H1 (cell line): ENCODE results near the gene TP53BP1. TPM values are rescaled to one million over a fixed set of nuclear protein-coding genes. Genes with fewer than 3 reads are reported as not detected.

ENCODE experiments used
- CTCF ChIA-PET: fragments of 300-600 bp; sonication (Branson Sonifier 250); formaldehyde crosslinking; loops from one replicate; lab custom pipeline; 2021; ENCODE audit not compliant: partially characterized antibody; lab: Charles Lee
- POLR2A ChIA-PET: fragments of 300-600 bp; sonication (Branson Sonifier 250); formaldehyde crosslinking; loops from one replicate; lab custom pipeline; 2021; ENCODE audit warnings: inconsistent platforms; ENCODE audit not compliant: partially characterized antibody; lab: Charles Lee
- DNase-seq, 2 experiments: peaks; one replicate each; pipeline versions ENCODE4 v3.0.0 to v3.0.0-alpha.2; 2010 to 2022; ENCODE audit warnings: low spot score in 2 of 2, low read depth in 1 of 2, mixed read lengths in 1 of 2
- FAIRE-seq: peaks from 2 replicates; lab custom pipeline; 2011; peaks lifted over from hg19 to GRCh38; lab: Jason Lieb, UNC
- H2AFZ ChIP-seq: 2 replicates; pipeline ENCODE4 v1.8.1; 2012; ENCODE audit warnings: low read length, inconsistent platforms
- H2AK5ac ChIP-seq: 2 replicates; pipeline ENCODE4 v1.6.1; 2013; ENCODE audit warnings: low read depth, low read length
- H2BK120ac ChIP-seq: replicated peaks from 2 replicates; pipeline ENCODE3; 2013; ENCODE audit warnings: low read depth, low read length, inconsistent platforms
- H2BK12ac ChIP-seq: 2 replicates; pipeline ENCODE4 v1.6.1; 2013; ENCODE audit warnings: low read depth, low read length
- H2BK15ac ChIP-seq: 2 replicates; pipeline ENCODE4 v1.6.1; 2013; ENCODE audit warnings: low read length
- H2BK20ac ChIP-seq: 2 replicates; pipeline ENCODE4 v1.6.1; 2013; ENCODE audit warnings: low read length
- H2BK5ac ChIP-seq: 2 replicates; pipeline ENCODE4 v1.6.1; 2013; ENCODE audit warnings: low read depth, low read length
- H3K14ac ChIP-seq: 2 replicates; pipeline ENCODE4 v1.6.1; 2013; ENCODE audit warnings: inconsistent platforms; ENCODE audit not compliant: insufficient read length
- H3K18ac ChIP-seq: 2 replicates; pipeline ENCODE4 v1.6.1; 2013; ENCODE audit warnings: low read length; ENCODE audit errors: extremely low read depth
- H3K23ac ChIP-seq: 2 replicates; pipeline ENCODE4 v1.6.1; 2013; ENCODE audit warnings: inconsistent platforms; ENCODE audit not compliant: insufficient read length
- H3K23me2 ChIP-seq: 2 replicates; pipeline ENCODE4 v1.6.1; 2013; ENCODE audit warnings: low read depth, low read length
- H3K27ac ChIP-seq: 2 replicates; pipeline ENCODE4 v1.6.1; 2011; ENCODE audit warnings: low read depth, low read length, inconsistent platforms
- H3K27me3 ChIP-seq, 4 experiments: replicated peaks in 1 of 4; 1 replicate in 1 of 4; 2 replicates in 3 of 4; pipeline versions ENCODE4 v1.6.1 to v1.8.1; 2011 to 2013; ENCODE audit warnings: low read length in 3 of 4, mild to moderate bottlenecking in 3 of 4, inconsistent platforms in 2 of 4, mixed read lengths in 2 of 4, moderate library complexity in 1 of 4; ENCODE audit not compliant: control insufficient read depth in 3 of 4, insufficient read depth in 3 of 4; ENCODE audit errors: extremely low read depth in 1 of 4
- H3K36me3 ChIP-seq, 4 experiments: 2 replicates each; pipeline versions ENCODE4 v1.6.1 to v1.8.1; 2011 to 2013; ENCODE audit warnings: mild to moderate bottlenecking in 4 of 4, low read length in 3 of 4, moderate library complexity in 2 of 4, control low read depth in 1 of 4, inconsistent platforms in 1 of 4; ENCODE audit not compliant: insufficient read depth in 4 of 4, control insufficient read depth in 2 of 4
- H3K4ac ChIP-seq: replicated peaks from 2 replicates; pipeline ENCODE3; 2013; ENCODE audit warnings: low read length, low read depth, mixed read lengths, inconsistent platforms; ENCODE audit not compliant: insufficient read length
- H3K4me1 ChIP-seq, 4 experiments: replicated peaks in 1 of 4; 1 replicate in 1 of 4; 2 replicates in 3 of 4; pipeline versions ENCODE4 v1.6.1 to v1.8.1; 2011 to 2013; ENCODE audit warnings: low read length in 3 of 4, inconsistent platforms in 2 of 4, mixed read lengths in 1 of 4; ENCODE audit not compliant: insufficient read depth in 4 of 4, control insufficient read depth in 3 of 4
- H3K4me2 ChIP-seq, 2 experiments: 2 replicates each; pipeline versions ENCODE4 v1.6.1 to v1.8.1; 2011 to 2013; ENCODE audit warnings: low read depth in 2 of 2, low read length in 2 of 2, control low read depth in 1 of 2, inconsistent platforms in 1 of 2, mild to moderate bottlenecking in 1 of 2; ENCODE audit not compliant: insufficient read depth in 1 of 2
- H3K4me3 ChIP-seq, 4 experiments: fragments of 200-600, 300-600 bp in 1 of 4; sonication (generic), shearing (Covaris generic), sonication (Bioruptor Twin) in 1 of 4; 2 replicates each; pipeline versions ENCODE4 v1.5.1 to v1.8.1; 2011 to 2016; ENCODE audit warnings: low read length in 4 of 4, low read depth in 3 of 4, control low read depth in 2 of 4, inconsistent platforms in 2 of 4, mild to moderate bottlenecking in 2 of 4, mixed read lengths in 1 of 4, moderate library complexity in 1 of 4; ENCODE audit not compliant: insufficient read depth in 2 of 4; ENCODE audit errors: extremely low read depth in 1 of 4
- H3K56ac ChIP-seq: replicated peaks from 2 replicates; pipeline ENCODE3; 2013; ENCODE audit warnings: low read depth, mild to moderate bottlenecking, mixed read lengths, low read length, inconsistent platforms; ENCODE audit not compliant: insufficient read length
- H3K79me1 ChIP-seq: 2 replicates; pipeline ENCODE4 v1.6.1; 2013; ENCODE audit warnings: low read depth, low read length, control low read depth
- H3K79me2 ChIP-seq, 2 experiments: 2 replicates each; pipeline versions ENCODE4 v1.6.1 to v1.8.1; 2012 to 2013; ENCODE audit warnings: low read length in 2 of 2, mild to moderate bottlenecking in 2 of 2, inconsistent platforms in 1 of 2; ENCODE audit not compliant: insufficient read depth in 2 of 2, control insufficient read depth in 1 of 2
- H3K9ac ChIP-seq, 4 experiments: replicated peaks in 1 of 4; 1 replicate in 1 of 4; 2 replicates in 3 of 4; pipeline versions ENCODE4 v1.6.1 to v1.8.1; 2011 to 2013; ENCODE audit warnings: low read depth in 3 of 4, low read length in 3 of 4, control low read depth in 2 of 4, mild to moderate bottlenecking in 2 of 4, moderate library complexity in 2 of 4, inconsistent platforms in 1 of 4; ENCODE audit errors: extremely low read depth in 1 of 4
- H3K9me3 ChIP-seq, 2 experiments: 2 replicates each; pipeline versions ENCODE4 v1.6.1 to v1.8.1; 2012 to 2013; ENCODE audit warnings: mild to moderate bottlenecking in 2 of 2, moderate library complexity in 2 of 2, control low read depth in 1 of 2, inconsistent platforms in 1 of 2, low read depth in 1 of 2, low read length in 1 of 2, mixed read lengths in 1 of 2; ENCODE audit not compliant: insufficient read depth in 2 of 2
- H4K20me1 ChIP-seq, 2 experiments: replicated peaks in 1 of 2; 2 replicates each; pipeline versions ENCODE3 to v1.8.1; 2011 to 2013; ENCODE audit warnings: inconsistent platforms in 2 of 2, low read length in 2 of 2, mild to moderate bottlenecking in 1 of 2; ENCODE audit not compliant: insufficient read depth in 2 of 2, control insufficient read depth in 1 of 2
- H4K5ac ChIP-seq: 2 replicates; pipeline ENCODE4 v1.6.1; 2013; ENCODE audit warnings: low read length, low read depth, mixed read lengths, inconsistent platforms; ENCODE audit not compliant: insufficient read length
- H4K8ac ChIP-seq: 2 replicates; pipeline ENCODE4 v1.8.0; 2013; ENCODE audit warnings: mild to moderate bottlenecking, moderate library complexity, low read length, inconsistent platforms; ENCODE audit not compliant: insufficient read depth; ENCODE audit errors: extremely low read depth
- H4K91ac ChIP-seq: replicated peaks from 2 replicates; pipeline ENCODE3; 2013; ENCODE audit warnings: low read length, mixed read lengths, inconsistent platforms; ENCODE audit not compliant: insufficient read length
- EGR1 ChIP-seq: IDR thresholded peaks from 2 replicates; pipeline ENCODE4 v1.6.1; 2011; ENCODE audit warnings: low read depth, low read length, borderline replicate concordance
- RFX5 ChIP-seq: IDR thresholded peaks from 2 replicates; pipeline ENCODE4 v1.6.1; 2011; ENCODE audit warnings: low read depth, low read length, improper control_type of control experiment, borderline replicate concordance
- WGBS, 2 experiments: shearing (Covaris generic) in 1 of 2; methylation state at CpG; one replicate each; pipeline versions ENCODE4 v1.1.6 to v1.1.7; 2013 to 2015; ENCODE audit warnings: low lambda C conversion rate in 2 of 2, mixed read lengths in 2 of 2, inconsistent platforms in 1 of 2, low coverage in 1 of 2, missing lambda C conversion rate in 1 of 2; ENCODE audit not compliant: insufficient replicate concordance in 2 of 2, insufficient coverage in 1 of 2, insufficient read length in 1 of 2; ENCODE audit errors: extremely low coverage in 1 of 2, missing lambda C conversion rate in 1 of 2; 5-methylcytosine and 5-hydroxymethylcytosine counted together
- polyA plus RNA-seq, 7 experiments: library from polyadenylated mRNA; depleted of rRNA in 3 of 7; stranded (reverse) in 5 of 7; unstranded in 2 of 7; fragments of >200 nt in 5 of 7; fragments of 200-250 nt in 2 of 7; gene quantifications; 1 replicate in 5 of 7; 2 replicates in 1 of 7; 4 replicates in 1 of 7; pipeline versions ENCODE4 v1.2.1 to v1.2.3, GENCODE V29; 2011 to 2013; ENCODE audit warnings: missing spikeins in 2 of 7, mixed read lengths in 2 of 7
- total RNA-seq: library from RNA; stranded (reverse); fragmentation: NEBNext Ultra II Directional; extraction: Animal tissue kit (Norgen Biotek cat#: 25700); gene quantifications from 2 replicates; pipeline ENCODE4 v1.2.1, GENCODE V29; 2021

TP53BP1 gene
- total and polyA plus RNA-seq, 2 of the 8 experiments (the other 6 are each of a cell fraction or from before 2014, with no cell fraction given): 34.1 to 63.6 TPM

DNA sequence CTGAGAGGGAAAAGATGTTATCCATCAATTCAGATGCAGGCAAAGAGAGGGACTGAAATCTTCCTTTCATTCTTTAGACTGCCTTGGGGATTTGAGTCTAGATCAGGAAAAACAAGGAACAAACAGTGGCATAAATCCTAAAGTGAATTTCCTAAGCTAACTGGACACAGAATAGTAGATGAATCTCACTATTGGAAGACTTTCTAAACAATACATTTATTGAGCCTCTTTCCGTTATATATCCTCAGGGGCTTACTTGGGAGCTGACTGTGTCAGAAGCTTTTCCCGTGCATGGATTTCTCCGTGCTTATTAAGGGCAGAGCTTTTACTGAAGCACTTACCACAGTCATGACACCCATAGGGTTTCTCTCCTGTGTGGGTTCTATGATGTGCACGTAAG lies 132.1 kb downstream of the TP53BP1 start:
- Histone ChIP-seq H3K4me1 (no peaks in the 10 kb centered on the region), H3K14ac (no peak overlapping the region), H3K9ac (no peak overlapping the region), H3K27ac (no peak overlapping the region), H3K23ac (no peak overlapping the region), H4K5ac (no peak overlapping the region), H3K4me2 (no peak overlapping the region), H2BK5ac (no peak overlapping the region), H3K4me3 (no peak overlapping the region), H4K20me1 (no peaks in the 10 kb centered on the region), H2AK5ac (no peak overlapping the region), H3K23me2 (no peaks in the 10 kb centered on the region), H4K8ac (no peak overlapping the region), H2BK15ac (no peak overlapping the region), H3K56ac (no peak overlapping the region), H3K79me1 (peaks cover 2% of the 10 kb centered on the region; the same call in 1 of the 2 replicates), H3K4ac (no peak overlapping the region), H3K27me3 (no peaks in the 10 kb centered on the region), H3K36me3 (peaks cover 19 to 74% (median 49%) of the 10 kb centered on the region in 4 experiments), H3K9me3 (peaks cover 24 to 26% of the 10 kb centered on the region in 2 experiments), H2BK12ac (no peak overlapping the region), H3K18ac (no peak overlapping the region), H2BK120ac (no peak overlapping the region), H3K79me2 (no peaks in the 10 kb centered on the region), H2BK20ac (no peak overlapping the region), H2AFZ (no peak overlapping the region), H4K91ac (no peak overlapping the region)
- ChIA-PET POLR2A (interaction anchor here (1.2 to 5.0 kb wide), 2 partner anchors 9 to 14 kb away, joined by 3 to 26 read pairs; partner anchors contain the start of genes TUBGCP4 and ZSCAN29), CTCF (interaction anchor here (0.8 to 2.4 kb wide), 3 partner anchors 10 to 153 kb away, joined by 3 to 11 read pairs (median 9); partner anchors contain the start of genes TUBGCP4 and ZSCAN29)
- FAIRE-seq (no peak), DNase-seq (no peak)
- WGBS, 2 experiments: 88% methylated on average over 4 of the region's 4 CpGs; no CpG with 5 or more reads in 1 of the 2 experiments
- no peak for TF ChIP-seq EGR1
- TF ChIP-seq RFX5: no peak
